Measurements from ENCODE around the gene PARN. TPM values are rescaled to one million over a fixed set of nuclear protein-coding genes. Genes with fewer than 3 reads are reported as not detected.

PARN gene
- total RNA-seq, 1 experiment from 2014 or later, result 37.7 TPM

DNA sequence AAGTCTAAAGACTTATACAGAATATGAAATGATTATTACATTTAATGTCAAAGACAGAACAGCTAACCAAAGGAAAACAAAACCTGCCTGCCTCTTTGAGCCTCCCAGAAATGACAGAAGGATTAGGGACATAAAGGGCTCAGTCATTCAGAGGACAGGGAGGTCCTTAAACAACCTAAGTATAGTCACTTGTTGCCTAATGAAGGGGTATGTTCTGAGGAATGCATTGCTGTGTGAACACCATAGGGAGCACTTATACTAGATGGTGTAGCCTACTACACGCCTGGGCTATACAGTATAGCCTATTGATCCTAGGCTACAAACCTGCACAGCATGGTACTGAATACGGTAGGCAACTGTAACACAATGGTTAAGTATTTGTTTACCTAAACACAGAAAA is 106.4 kb downstream of the PARN start:
- ChIA-PET POLR2A (no interaction called here), CTCF (no interaction called here)
- H3K9me3 Mint-ChIP-seq, result no peaks in the 10 kb centered on the region
- TF ChIP-seq RORB (CRISPR knock-in tag; IDR thresholded peaks at IDR 0.05) (no peak), TEAD4 (CRISPR knock-in tag; IDR thresholded peaks at IDR 0.05) (no peak), GRHL2 (CRISPR knock-in tag; IDR thresholded peaks at IDR 0.05; ENCODE audit: insufficient replicate concordance, severe bottlenecking) (no peak), MYBL2 (CRISPR knock-in tag; IDR thresholded peaks at IDR 0.05) (no peak), ZNF423 (CRISPR knock-in tag; IDR thresholded peaks at IDR 0.05) (no peak), TEAD1 (CRISPR knock-in tag; IDR thresholded peaks at IDR 0.05) (no peak), RELA (CRISPR knock-in tag; IDR thresholded peaks at IDR 0.05; ENCODE audit: borderline replicate concordance) (no peak), ESRRA (CRISPR knock-in tag; IDR thresholded peaks at IDR 0.05; ENCODE audit: borderline replicate concordance) (no peak), OVOL2 (CRISPR knock-in tag; IDR thresholded peaks at IDR 0.05; ENCODE audit: borderline replicate concordance) (no peak)
- TF ChIP-seq, protein P1, sequence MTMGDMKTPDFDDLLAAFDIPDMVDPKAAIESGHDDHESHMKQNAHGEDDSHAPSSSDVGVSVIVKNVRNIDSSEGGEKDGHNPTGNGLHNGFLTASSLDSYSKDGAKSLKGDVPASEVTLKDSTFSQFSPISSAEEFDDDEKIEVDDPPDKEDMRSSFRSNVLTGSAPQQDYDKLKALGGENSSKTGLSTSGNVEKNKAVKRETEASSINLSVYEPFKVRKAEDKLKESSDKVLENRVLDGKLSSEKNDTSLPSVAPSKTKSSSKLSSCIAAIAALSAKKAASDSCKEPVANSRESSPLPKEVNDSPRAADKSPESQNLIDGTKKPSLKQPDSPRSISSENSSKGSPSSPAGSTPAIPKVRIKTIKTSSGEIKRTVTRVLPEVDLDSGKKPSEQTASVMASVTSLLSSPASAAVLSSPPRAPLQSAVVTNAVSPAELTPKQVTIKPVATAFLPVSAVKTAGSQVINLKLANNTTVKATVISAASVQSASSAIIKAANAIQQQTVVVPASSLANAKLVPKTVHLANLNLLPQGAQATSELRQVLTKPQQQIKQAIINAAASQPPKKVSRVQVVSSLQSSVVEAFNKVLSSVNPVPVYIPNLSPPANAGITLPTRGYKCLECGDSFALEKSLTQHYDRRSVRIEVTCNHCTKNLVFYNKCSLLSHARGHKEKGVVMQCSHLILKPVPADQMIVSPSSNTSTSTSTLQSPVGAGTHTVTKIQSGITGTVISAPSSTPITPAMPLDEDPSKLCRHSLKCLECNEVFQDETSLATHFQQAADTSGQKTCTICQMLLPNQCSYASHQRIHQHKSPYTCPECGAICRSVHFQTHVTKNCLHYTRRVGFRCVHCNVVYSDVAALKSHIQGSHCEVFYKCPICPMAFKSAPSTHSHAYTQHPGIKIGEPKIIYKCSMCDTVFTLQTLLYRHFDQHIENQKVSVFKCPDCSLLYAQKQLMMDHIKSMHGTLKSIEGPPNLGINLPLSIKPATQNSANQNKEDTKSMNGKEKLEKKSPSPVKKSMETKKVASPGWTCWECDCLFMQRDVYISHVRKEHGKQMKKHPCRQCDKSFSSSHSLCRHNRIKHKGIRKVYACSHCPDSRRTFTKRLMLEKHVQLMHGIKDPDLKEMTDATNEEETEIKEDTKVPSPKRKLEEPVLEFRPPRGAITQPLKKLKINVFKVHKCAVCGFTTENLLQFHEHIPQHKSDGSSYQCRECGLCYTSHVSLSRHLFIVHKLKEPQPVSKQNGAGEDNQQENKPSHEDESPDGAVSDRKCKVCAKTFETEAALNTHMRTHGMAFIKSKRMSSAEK (CRISPR knock-in tag; IDR thresholded peaks at IDR 0.05; ENCODE audit: borderline replicate concordance), result no peak
- TF ChIP-seq, protein P2, sequence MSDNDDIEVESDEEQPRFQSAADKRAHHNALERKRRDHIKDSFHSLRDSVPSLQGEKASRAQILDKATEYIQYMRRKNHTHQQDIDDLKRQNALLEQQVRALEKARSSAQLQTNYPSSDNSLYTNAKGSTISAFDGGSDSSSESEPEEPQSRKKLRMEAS (CRISPR knock-in tag; IDR thresholded peaks at IDR 0.05), result no peak
- TF ChIP-seq, protein P3, sequence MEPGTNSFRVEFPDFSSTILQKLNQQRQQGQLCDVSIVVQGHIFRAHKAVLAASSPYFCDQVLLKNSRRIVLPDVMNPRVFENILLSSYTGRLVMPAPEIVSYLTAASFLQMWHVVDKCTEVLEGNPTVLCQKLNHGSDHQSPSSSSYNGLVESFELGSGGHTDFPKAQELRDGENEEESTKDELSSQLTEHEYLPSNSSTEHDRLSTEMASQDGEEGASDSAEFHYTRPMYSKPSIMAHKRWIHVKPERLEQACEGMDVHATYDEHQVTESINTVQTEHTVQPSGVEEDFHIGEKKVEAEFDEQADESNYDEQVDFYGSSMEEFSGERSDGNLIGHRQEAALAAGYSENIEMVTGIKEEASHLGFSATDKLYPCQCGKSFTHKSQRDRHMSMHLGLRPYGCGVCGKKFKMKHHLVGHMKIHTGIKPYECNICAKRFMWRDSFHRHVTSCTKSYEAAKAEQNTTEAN (CRISPR knock-in tag; IDR thresholded peaks at IDR 0.05), result no peak
- TF ChIP-seq, protein P4, sequence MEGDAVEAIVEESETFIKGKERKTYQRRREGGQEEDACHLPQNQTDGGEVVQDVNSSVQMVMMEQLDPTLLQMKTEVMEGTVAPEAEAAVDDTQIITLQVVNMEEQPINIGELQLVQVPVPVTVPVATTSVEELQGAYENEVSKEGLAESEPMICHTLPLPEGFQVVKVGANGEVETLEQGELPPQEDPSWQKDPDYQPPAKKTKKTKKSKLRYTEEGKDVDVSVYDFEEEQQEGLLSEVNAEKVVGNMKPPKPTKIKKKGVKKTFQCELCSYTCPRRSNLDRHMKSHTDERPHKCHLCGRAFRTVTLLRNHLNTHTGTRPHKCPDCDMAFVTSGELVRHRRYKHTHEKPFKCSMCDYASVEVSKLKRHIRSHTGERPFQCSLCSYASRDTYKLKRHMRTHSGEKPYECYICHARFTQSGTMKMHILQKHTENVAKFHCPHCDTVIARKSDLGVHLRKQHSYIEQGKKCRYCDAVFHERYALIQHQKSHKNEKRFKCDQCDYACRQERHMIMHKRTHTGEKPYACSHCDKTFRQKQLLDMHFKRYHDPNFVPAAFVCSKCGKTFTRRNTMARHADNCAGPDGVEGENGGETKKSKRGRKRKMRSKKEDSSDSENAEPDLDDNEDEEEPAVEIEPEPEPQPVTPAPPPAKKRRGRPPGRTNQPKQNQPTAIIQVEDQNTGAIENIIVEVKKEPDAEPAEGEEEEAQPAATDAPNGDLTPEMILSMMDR (IDR thresholded peaks at IDR 0.05), result no peak
- ATAC-seq (peak; percentile 76), DNase-seq (ENCODE audit: low spot score) (no peak)
- no peak overlapping the region for H3K4me3 Mint-ChIP-seq
- H3K27me3 Mint-ChIP-seq (ENCODE audit: low read depth), result no peaks in the 10 kb centered on the region; the same call in 1 of the 2 replicates
- H3K4me1 Mint-ChIP-seq, result peaks cover 74% of the 10 kb centered on the region
- H3K36me3 Mint-ChIP-seq, result no peaks in the 10 kb centered on the region
- 0 out of 2 replicates have a peak overlapping the region, but pooled peaks have one; percentile 3 for H3K27ac Mint-ChIP-seq

DNA sequence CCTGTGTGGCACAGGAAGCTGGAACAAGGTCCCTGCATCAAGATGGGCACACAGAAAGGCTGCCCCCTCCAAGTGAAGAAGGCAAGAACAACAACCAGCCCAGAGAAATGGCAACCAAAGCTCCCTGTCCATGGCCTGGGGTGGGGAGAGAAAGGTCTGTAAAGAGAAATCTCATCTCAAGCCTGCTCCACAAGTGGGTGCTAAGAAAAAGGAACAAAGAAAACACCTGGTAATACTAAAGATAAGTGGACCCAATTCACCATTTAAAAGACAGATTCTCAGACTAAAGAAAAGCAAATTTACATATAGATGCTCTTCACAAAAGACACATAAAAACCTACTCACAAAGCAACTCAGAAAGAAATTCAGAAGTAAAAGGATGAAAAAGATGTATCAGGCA is 107.4 kb downstream of the PARN start:
- Mint-ChIP-seq H3K27me3 (ENCODE audit: low read depth) (no peaks in the 10 kb centered on the region; the same call in 1 of the 2 replicates), H3K4me3 (0 out of 2 replicates have a peak overlapping the region, but pooled peaks have one; percentile 14), H3K4me1 (peaks cover 69% of the 10 kb centered on the region), H3K9me3 (no peaks in the 10 kb centered on the region), H3K27ac (peak overlapping the region; percentile 72; the same call in 1 of the 2 replicates), H3K36me3 (no peaks in the 10 kb centered on the region)
- DNase-seq (ENCODE audit: low spot score), result no peak
- ChIA-PET CTCF (interaction anchor here (0.9 to 1.5 kb wide), 3 partner anchors 16 to 273 kb away, joined by 4 read pairs; no protein-coding TSS in a partner anchor), POLR2A (no interaction called here)
- ATAC-seq, result peak; percentile 46
- TF ChIP-seq SP1 (CRISPR knock-in tag; conservative IDR thresholded peaks at IDR 0.05) (no peak), NFYB (CRISPR knock-in tag; conservative IDR thresholded peaks at IDR 0.05; ENCODE audit: low read depth) (no peak), KAT7 (CRISPR knock-in tag; IDR thresholded peaks at IDR 0.05; ENCODE audit: borderline replicate concordance) (no peak)
- TF ChIP-seq, protein P5, sequence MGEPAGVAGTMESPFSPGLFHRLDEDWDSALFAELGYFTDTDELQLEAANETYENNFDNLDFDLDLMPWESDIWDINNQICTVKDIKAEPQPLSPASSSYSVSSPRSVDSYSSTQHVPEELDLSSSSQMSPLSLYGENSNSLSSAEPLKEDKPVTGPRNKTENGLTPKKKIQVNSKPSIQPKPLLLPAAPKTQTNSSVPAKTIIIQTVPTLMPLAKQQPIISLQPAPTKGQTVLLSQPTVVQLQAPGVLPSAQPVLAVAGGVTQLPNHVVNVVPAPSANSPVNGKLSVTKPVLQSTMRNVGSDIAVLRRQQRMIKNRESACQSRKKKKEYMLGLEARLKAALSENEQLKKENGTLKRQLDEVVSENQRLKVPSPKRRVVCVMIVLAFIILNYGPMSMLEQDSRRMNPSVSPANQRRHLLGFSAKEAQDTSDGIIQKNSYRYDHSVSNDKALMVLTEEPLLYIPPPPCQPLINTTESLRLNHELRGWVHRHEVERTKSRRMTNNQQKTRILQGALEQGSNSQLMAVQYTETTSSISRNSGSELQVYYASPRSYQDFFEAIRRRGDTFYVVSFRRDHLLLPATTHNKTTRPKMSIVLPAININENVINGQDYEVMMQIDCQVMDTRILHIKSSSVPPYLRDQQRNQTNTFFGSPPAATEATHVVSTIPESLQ (CRISPR knock-in tag; IDR thresholded peaks at IDR 0.05), result no peak
- TF ChIP-seq, protein P6, sequence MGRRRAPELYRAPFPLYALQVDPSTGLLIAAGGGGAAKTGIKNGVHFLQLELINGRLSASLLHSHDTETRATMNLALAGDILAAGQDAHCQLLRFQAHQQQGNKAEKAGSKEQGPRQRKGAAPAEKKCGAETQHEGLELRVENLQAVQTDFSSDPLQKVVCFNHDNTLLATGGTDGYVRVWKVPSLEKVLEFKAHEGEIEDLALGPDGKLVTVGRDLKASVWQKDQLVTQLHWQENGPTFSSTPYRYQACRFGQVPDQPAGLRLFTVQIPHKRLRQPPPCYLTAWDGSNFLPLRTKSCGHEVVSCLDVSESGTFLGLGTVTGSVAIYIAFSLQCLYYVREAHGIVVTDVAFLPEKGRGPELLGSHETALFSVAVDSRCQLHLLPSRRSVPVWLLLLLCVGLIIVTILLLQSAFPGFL (CRISPR knock-in tag; IDR thresholded peaks at IDR 0.05; ENCODE audit: borderline replicate concordance), result no peak

All from WTC11 (cell line).